Hepatocyte (in vitro differentiated cells): ENCODE results near the gene LRMDA. TPM values are rescaled to one million over a fixed set of nuclear protein-coding genes. Genes with fewer than 3 reads are reported as not detected.

Experiments
- DNase-seq: peaks from one replicate; pipeline ENCODE4 v3.0.0-alpha.2; 2016; ENCODE audit warnings: low spot score
- H2AFZ ChIP-seq: fragments of 200-600 bp; sonication (generic); 2 replicates; pipeline ENCODE4 v1.6.0; 2016; ENCODE audit warnings: antibody characterized with exemption, mild to moderate bottlenecking
- H3K27ac ChIP-seq: fragments of 200-600 bp; sonication (generic); 2 replicates; pipeline ENCODE4 v1.5.1; 2016; ENCODE audit warnings: mild to moderate bottlenecking
- H3K27me3 ChIP-seq: fragments of 200-600 bp; sonication (generic); 2 replicates; pipeline ENCODE4 v1.6.1; 2016
- H3K36me3 ChIP-seq: fragments of 200-600 bp; sonication (generic); replicated peaks from 2 replicates; pipeline ENCODE4 v1.5.1; 2016; ENCODE audit warnings: low read depth; ENCODE audit not compliant: insufficient read depth
- H3K4me1 ChIP-seq: fragments of 200-600 bp; sonication (generic); 2 replicates; pipeline ENCODE4 v1.5.1; 2016; ENCODE audit warnings: mild to moderate bottlenecking, moderate library complexity; ENCODE audit not compliant: insufficient read depth
- H3K4me2 ChIP-seq: fragments of 200-600 bp; sonication (generic); 2 replicates; pipeline ENCODE4 v1.6.0; 2016
- H3K4me3 ChIP-seq: fragments of 200-600 bp; sonication (generic); 2 replicates; pipeline ENCODE4 v1.5.1; 2016; ENCODE audit warnings: mild to moderate bottlenecking
- H3K79me2 ChIP-seq: fragments of 200-600 bp; sonication (generic); 2 replicates; pipeline ENCODE4 v1.6.0; 2017; ENCODE audit warnings: mild to moderate bottlenecking
- H3K9me2 ChIP-seq: fragments of 200-600 bp; sonication (generic); replicated peaks from 2 replicates; pipeline ENCODE4 v1.6.0; 2017; ENCODE audit warnings: mild to moderate bottlenecking; ENCODE audit not compliant: insufficient read depth
- H3K9me3 ChIP-seq: fragments of 200-600 bp; sonication (generic); 2 replicates; pipeline ENCODE4 v1.5.1; 2016; ENCODE audit warnings: low read depth, mild to moderate bottlenecking
- H4K20me1 ChIP-seq: fragments of 200-600 bp; sonication (generic); 2 replicates; pipeline ENCODE4 v1.6.0; 2016; ENCODE audit warnings: mild to moderate bottlenecking; ENCODE audit not compliant: insufficient read depth, poor library complexity, severe bottlenecking
- CTCF ChIP-seq: fragments of 200-600 bp; sonication (generic); IDR thresholded peaks from 2 replicates; pipeline ENCODE4 v1.5.1; 2016; ENCODE audit warnings: antibody characterized with exemption, mild to moderate bottlenecking; ENCODE audit not compliant: poor library complexity
- EZH2 ChIP-seq: fragments of 200-600 bp; sonication (generic); IDR thresholded peaks from 2 replicates; pipeline ENCODE4 v1.6.1; 2016; ENCODE audit warnings: antibody characterized with exemption, mild to moderate bottlenecking, borderline replicate concordance
- EZH2phosphoT487 ChIP-seq: fragments of 200-600 bp; sonication (generic); IDR thresholded peaks from one replicate; pipeline ENCODE4 v1.6.1; 2018; ENCODE audit warnings: antibody characterized with exemption, mild to moderate bottlenecking, low read depth, moderate library complexity; ENCODE audit not compliant: unreplicated experiment, severe bottlenecking
- WGBS: methylation state at CpG from one replicate; pipeline ENCODE4 v1.1.6; 2016; ENCODE audit warnings: low lambda C conversion rate; ENCODE audit errors: missing lambda C conversion rate; 5-methylcytosine and 5-hydroxymethylcytosine counted together
- polyA plus RNA-seq: library from polyadenylated mRNA; unstranded; fragments of >200 nt; fragmentation: Nextera tagmentation; extraction: Ambion mirVana; gene quantifications from 2 replicates; pipeline ENCODE4 v1.2.1, GENCODE V29; 2016
- total RNA-seq: library from RNA; depleted of rRNA; stranded (reverse); fragments of >200 nt; gene quantifications from 2 replicates; pipeline ENCODE4 v1.2.3, GENCODE V29; 2014

Gene LRMDA
- total and polyA plus RNA-seq, 2 experiments from 2014 or later = 5.6 to 15.7 TPM

- no peaks in the 10 kb centered on the region for H3K27me3 ChIP-seq
- no peak overlapping the region for H3K4me3 ChIP-seq
- 79% methylated on average over 4 of the region's 4 CpGs for WGBS
- H4K20me1 ChIP-seq = no peaks in the 10 kb centered on the region
- peaks cover 6% of the 10 kb centered on the region for H3K36me3 ChIP-seq
- H3K9me3 ChIP-seq = peaks cover 12% of the 10 kb centered on the region
- H3K4me2 ChIP-seq = no peak overlapping the region
- H3K9me2 ChIP-seq = no peaks in the 10 kb centered on the region
- no peaks in the 10 kb centered on the region for H3K4me1 ChIP-seq
- DNase-seq = no peak
- TF ChIP-seq EZH2 (no peak), EZH2phosphoT487 (no peak), CTCF (no peak)
- no peak overlapping the region for H2AFZ ChIP-seq
- H3K27ac ChIP-seq = no peak overlapping the region
- no peaks in the 10 kb centered on the region for H3K79me2 ChIP-seq
These were observed 8.9 kb downstream of the LRMDA start for GRCh38 chr10:75440271-75440793.

GRCh38 chr10:75441196-75441595 is 9.8 kb downstream of the LRMDA start:
- H3K4me3 ChIP-seq = no peak overlapping the region
- no peak overlapping the region for H3K4me2 ChIP-seq
- H2AFZ ChIP-seq = no peak overlapping the region
- no peak overlapping the region for H3K27ac ChIP-seq
- H3K79me2 ChIP-seq = no peaks in the 10 kb centered on the region
- no peak for TF ChIP-seq CTCF
- TF ChIP-seq EZH2 = no peak
- TF ChIP-seq EZH2phosphoT487 = no peak
- peaks cover 6% of the 10 kb centered on the region for H3K36me3 ChIP-seq
- no peaks in the 10 kb centered on the region for H3K27me3 ChIP-seq
- no peaks in the 10 kb centered on the region for H3K9me2 ChIP-seq
- no peaks in the 10 kb centered on the region for H3K4me1 ChIP-seq
- H4K20me1 ChIP-seq = no peaks in the 10 kb centered on the region
- H3K9me3 ChIP-seq = peaks cover 12% of the 10 kb centered on the region
- no peak for DNase-seq
- 92% methylated on average over 4 of the region's 4 CpGs for WGBS

- Histone ChIP-seq H3K9me3 (peaks cover 12% of the 10 kb centered on the region), H3K27me3 (no peaks in the 10 kb centered on the region), H4K20me1 (no peaks in the 10 kb centered on the region), H3K4me3 (no peak overlapping the region), H3K36me3 (peaks cover 6% of the 10 kb centered on the region), H3K9me2 (no peaks in the 10 kb centered on the region), H3K79me2 (no peaks in the 10 kb centered on the region), H3K4me2 (no peak overlapping the region), H3K4me1 (no peaks in the 10 kb centered on the region), H3K27ac (no peak overlapping the region), H2AFZ (no peak overlapping the region)
- TF ChIP-seq EZH2phosphoT487 (no peak), CTCF (no peak), EZH2 (no peak)
- no peak for DNase-seq
These were observed 10.3 kb downstream of the LRMDA start for GRCh38 chr10:75441682-75442081.

GRCh38 chr10:75443362-75443761 is 11.9 kb downstream of the LRMDA start:
- Histone ChIP-seq H3K79me2 (no peaks in the 10 kb centered on the region), H4K20me1 (no peaks in the 10 kb centered on the region), H2AFZ (no peak overlapping the region), H3K27me3 (no peaks in the 10 kb centered on the region), H3K36me3 (peaks cover 6% of the 10 kb centered on the region), H3K4me1 (no peaks in the 10 kb centered on the region), H3K9me2 (no peaks in the 10 kb centered on the region), H3K4me2 (no peak overlapping the region), H3K27ac (no peak overlapping the region), H3K4me3 (no peak overlapping the region), H3K9me3 (peaks cover 12% of the 10 kb centered on the region)
- no peak for TF ChIP-seq EZH2
- no peak for TF ChIP-seq EZH2phosphoT487
- no peak for TF ChIP-seq CTCF
- 96% methylated on average over 2 of the region's 2 CpGs for WGBS
- DNase-seq = no peak
